Measurements from ENCODE around the gene RRP12.

GRCh38 chr10:97407952-97408248 lies 6.8 kb upstream of the RRP12 start:
- TF ChIP-seq, protein P1, sequence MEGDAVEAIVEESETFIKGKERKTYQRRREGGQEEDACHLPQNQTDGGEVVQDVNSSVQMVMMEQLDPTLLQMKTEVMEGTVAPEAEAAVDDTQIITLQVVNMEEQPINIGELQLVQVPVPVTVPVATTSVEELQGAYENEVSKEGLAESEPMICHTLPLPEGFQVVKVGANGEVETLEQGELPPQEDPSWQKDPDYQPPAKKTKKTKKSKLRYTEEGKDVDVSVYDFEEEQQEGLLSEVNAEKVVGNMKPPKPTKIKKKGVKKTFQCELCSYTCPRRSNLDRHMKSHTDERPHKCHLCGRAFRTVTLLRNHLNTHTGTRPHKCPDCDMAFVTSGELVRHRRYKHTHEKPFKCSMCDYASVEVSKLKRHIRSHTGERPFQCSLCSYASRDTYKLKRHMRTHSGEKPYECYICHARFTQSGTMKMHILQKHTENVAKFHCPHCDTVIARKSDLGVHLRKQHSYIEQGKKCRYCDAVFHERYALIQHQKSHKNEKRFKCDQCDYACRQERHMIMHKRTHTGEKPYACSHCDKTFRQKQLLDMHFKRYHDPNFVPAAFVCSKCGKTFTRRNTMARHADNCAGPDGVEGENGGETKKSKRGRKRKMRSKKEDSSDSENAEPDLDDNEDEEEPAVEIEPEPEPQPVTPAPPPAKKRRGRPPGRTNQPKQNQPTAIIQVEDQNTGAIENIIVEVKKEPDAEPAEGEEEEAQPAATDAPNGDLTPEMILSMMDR (IDR thresholded peaks at IDR 0.05), result no peak
- TF ChIP-seq POLR2A (IDR thresholded peaks at IDR 0.05), result no peak

Measured in body of pancreas (tissue), 4 donors.